GM19099 (cell line): ENCODE measurements around the gene TMEM127.

Experiments used
- POLR2A ChIP-seq: IDR thresholded peaks from 3 replicates; pipeline ENCODE4 v1.6.1; 2011; ENCODE audit warnings: low read depth; ENCODE audit not compliant: insufficient read length; ENCODE audit errors: extremely low read depth

TMEM127 gene

DNA sequence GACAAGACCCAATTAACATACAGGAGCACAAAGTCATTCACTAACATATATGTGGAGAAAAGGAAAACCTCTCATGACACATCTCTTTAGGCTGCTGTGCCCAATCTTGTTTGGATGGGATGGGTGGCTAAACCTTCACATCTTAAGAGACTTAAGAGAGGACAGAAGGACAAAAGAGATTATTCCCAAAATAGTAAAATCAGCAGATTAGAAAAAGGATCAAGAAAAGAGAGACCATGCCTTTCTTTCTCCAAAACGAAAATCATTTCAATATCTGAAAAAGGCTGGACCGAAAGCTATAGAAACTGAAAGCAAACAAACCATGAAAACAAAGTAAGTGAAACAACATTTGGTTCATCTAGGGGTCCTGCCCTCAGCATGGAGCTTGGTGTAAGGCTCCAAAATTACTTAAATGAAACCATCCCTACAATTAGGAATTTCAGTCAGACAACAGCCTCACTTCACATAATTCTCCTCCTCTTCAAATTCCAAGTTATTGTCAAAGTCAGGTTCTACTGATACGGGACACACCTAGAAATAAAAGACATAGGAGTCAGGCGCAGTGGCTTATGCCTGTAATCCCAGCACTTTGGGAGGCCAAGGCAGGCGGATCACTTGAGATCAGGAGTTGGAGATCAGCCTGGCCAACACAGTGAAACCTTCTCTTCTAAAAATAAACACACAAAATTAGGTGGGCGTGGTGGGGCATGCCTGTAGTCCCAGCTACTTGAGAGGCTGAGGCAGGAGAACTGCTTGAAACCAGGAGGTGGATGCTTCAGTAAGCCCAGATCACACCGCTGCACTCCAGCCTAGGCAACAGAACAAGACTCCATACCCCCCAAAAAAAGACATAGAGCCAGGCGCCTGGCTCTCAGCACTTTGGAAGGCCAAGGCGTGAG, 62.4 kb downstream of the TMEM127 start:
- no peak for TF ChIP-seq POLR2A

DNA sequence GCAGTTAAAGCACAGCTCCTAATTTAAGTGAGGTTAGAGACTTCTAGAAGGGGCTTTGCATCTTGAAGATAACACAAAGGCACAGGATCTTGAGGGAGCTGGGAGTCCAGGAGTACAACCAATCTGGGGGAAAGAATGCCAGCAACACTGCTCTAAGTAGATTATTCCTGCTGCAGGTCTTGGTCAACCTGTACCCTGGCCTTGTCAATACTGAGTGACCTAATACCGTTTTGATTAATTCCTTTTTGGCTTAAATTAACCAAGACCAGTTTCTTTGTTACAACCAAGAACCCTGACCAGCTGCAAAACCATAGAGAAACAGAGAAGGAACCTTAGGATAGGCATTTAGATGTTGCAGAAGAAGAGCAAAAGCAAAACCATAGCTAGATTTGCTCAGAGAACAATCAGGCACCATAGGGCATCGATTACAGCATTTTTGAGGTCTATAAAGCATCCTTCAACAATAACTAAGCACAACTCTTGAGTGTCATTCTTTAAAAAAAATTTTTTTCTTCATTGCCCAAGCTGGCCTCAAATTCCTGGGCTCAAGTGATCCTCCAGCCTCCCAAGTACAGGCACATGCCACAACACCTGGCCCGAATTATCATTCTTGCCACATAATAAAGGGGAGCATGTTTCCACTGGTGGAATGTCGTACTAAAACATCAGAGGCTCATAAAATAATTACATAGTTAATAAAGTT, 63.5 kb downstream of the TMEM127 start:
- TF ChIP-seq POLR2A, result no peak

DNA sequence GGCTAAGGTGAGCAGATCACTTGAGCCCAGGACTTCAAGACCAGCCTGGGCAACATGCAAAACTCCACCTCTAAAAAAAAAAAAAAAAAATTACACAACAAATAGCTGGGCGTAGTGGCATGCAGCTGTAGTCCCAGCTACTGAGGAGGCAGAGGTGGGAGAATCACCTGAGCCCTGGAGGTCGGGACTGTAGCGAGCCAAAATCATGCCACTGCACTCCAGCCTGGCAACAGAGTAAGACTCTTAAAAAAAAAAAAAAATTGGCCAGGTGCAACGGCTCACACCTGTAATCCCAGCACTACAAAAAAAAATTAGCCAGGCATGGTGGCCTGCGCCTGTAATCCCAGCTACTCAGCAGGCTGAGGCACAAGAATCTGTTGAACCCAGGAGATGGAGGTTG, 64.5 kb downstream of the TMEM127 start:
- no peak for TF ChIP-seq POLR2A

DNA sequence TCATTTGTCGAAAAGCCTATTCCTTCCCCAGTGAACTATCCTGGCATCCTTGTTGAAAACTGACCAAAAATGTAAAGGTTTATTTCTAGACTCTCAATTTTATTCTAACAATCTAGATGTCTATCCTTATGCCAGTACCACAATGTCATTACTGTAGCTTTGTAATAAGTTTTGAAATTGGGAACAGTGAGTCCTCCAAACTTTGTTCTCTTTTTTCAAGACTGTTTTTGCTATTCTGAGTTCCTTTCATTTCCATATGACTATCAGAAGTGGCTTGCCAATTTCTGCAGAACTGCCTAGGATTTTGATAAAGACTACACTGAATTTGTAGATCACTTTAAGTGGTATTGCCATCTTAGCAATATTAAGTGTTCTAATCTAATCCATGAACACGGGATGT, 66.9 kb downstream of the TMEM127 start:
- TF ChIP-seq POLR2A, result no peak
